ENCODE data around the gene PSMD1. TPM values are rescaled to one million over a fixed set of nuclear protein-coding genes. Genes with fewer than 3 reads are reported as not detected.

PSMD1 gene
- polyA plus RNA-seq, 1 donor from 2014 or later, result 83.8 TPM

- Histone ChIP-seq H3K9me2 (ENCODE audit: insufficient read depth, low read length) (no peaks in the 10 kb centered on the region), H3K9ac (ENCODE audit: low read length) (no peak overlapping the region), H3K36me3 (ENCODE audit: insufficient read depth, low read length) (no peaks in the 10 kb centered on the region), H3F3A (ENCODE audit: insufficient read depth, low read length, poor library complexity, severe bottlenecking) (no peaks in the 10 kb centered on the region), H3K27me3 (ENCODE audit: insufficient read depth, low read depth, low read length) (no peaks in the 10 kb centered on the region), H3K79me2 (replicated peaks; ENCODE audit: insufficient read depth, low read length) (peaks cover 12% of the 10 kb centered on the region), H3K4me2 (ENCODE audit: low read length) (no peak overlapping the region), H4K20me1 (ENCODE audit: insufficient read depth) (no peaks in the 10 kb centered on the region), H3K4me3 (ENCODE audit: low read length) (no peak overlapping the region), H3K9me3 (ENCODE audit: low read length) (no peaks in the 10 kb centered on the region), H3K27ac (ENCODE audit: low read length) (no peak overlapping the region), H2AFZ (ENCODE audit: low read depth, low read length) (no peak overlapping the region)
- TF ChIP-seq RAD21 (conservative IDR thresholded peaks at IDR 0.05) (no peak), TAF1 (IDR thresholded peaks at IDR 0.05; ENCODE audit: low read depth) (no peak), SMC3 (conservative IDR thresholded peaks at IDR 0.05; ENCODE audit: poor library complexity) (no peak), CTCF (IDR thresholded peaks at IDR 0.05; ENCODE audit: poor library complexity, severe bottlenecking) (no peak), EP300 (conservative IDR thresholded peaks at IDR 0.05; ENCODE audit: poor library complexity, severe bottlenecking) (no peak), EZH2 (IDR thresholded peaks at IDR 0.05; ENCODE audit: borderline replicate concordance, insufficient read depth, low read length, poor library complexity, severe bottlenecking) (no peak), POLR2AphosphoS5 (IDR thresholded peaks at IDR 0.05) (no peak), MXI1 (conservative IDR thresholded peaks at IDR 0.05; ENCODE audit: poor library complexity, severe bottlenecking) (no peak)
- TF ChIP-seq, protein P1, sequence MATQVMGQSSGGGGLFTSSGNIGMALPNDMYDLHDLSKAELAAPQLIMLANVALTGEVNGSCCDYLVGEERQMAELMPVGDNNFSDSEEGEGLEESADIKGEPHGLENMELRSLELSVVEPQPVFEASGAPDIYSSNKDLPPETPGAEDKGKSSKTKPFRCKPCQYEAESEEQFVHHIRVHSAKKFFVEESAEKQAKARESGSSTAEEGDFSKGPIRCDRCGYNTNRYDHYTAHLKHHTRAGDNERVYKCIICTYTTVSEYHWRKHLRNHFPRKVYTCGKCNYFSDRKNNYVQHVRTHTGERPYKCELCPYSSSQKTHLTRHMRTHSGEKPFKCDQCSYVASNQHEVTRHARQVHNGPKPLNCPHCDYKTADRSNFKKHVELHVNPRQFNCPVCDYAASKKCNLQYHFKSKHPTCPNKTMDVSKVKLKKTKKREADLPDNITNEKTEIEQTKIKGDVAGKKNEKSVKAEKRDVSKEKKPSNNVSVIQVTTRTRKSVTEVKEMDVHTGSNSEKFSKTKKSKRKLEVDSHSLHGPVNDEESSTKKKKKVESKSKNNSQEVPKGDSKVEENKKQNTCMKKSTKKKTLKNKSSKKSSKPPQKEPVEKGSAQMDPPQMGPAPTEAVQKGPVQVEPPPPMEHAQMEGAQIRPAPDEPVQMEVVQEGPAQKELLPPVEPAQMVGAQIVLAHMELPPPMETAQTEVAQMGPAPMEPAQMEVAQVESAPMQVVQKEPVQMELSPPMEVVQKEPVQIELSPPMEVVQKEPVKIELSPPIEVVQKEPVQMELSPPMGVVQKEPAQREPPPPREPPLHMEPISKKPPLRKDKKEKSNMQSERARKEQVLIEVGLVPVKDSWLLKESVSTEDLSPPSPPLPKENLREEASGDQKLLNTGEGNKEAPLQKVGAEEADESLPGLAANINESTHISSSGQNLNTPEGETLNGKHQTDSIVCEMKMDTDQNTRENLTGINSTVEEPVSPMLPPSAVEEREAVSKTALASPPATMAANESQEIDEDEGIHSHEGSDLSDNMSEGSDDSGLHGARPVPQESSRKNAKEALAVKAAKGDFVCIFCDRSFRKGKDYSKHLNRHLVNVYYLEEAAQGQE (IDR thresholded peaks at IDR 0.05; ENCODE audit: borderline replicate concordance), result no peak
These were observed 144.3 kb downstream of the PSMD1 start for GRCh38 chr2:231200805-231201474.

DNA sequence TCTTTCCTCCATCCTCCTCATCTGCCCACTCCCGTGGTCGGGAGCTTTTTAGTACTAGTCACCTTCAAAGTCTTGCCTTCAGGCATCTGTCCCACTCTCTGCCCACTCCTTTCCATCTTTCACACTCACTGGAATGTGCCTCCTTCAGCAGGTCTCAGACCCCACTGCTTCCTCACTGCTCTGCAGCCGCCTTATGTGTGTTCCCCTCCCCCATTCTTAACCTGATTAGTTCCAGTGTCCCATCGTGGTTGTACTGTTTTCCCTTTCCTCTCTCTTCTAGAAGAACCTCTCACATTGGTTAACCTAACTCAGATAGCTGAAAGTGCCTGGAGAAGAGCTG is 144.8 kb downstream of the PSMD1 start:
- H4K20me1 ChIP-seq (ENCODE audit: insufficient read depth), result no peaks in the 10 kb centered on the region
- no peaks in the 10 kb centered on the region for H3K9me2 ChIP-seq (ENCODE audit: insufficient read depth, low read length)
- no peak overlapping the region for H2AFZ ChIP-seq (ENCODE audit: low read depth, low read length)
- H3K79me2 ChIP-seq (replicated peaks; ENCODE audit: insufficient read depth, low read length), result peaks cover 12% of the 10 kb centered on the region
- H3K27ac ChIP-seq (ENCODE audit: low read length), result no peak overlapping the region
- H3K9ac ChIP-seq (ENCODE audit: low read length), result no peak overlapping the region
- no peaks in the 10 kb centered on the region for H3K27me3 ChIP-seq (ENCODE audit: insufficient read depth, low read depth, low read length)
- no peaks in the 10 kb centered on the region for H3F3A ChIP-seq (ENCODE audit: insufficient read depth, low read length, poor library complexity, severe bottlenecking)
- H3K36me3 ChIP-seq (ENCODE audit: insufficient read depth, low read length), result no peaks in the 10 kb centered on the region
- H3K4me2 ChIP-seq (ENCODE audit: low read length), result no peak overlapping the region
- no peak overlapping the region for H3K4me3 ChIP-seq (ENCODE audit: low read length)
- TF ChIP-seq POLR2AphosphoS5 (IDR thresholded peaks at IDR 0.05) (no peak), CTCF (IDR thresholded peaks at IDR 0.05; ENCODE audit: poor library complexity, severe bottlenecking) (no peak), EZH2 (IDR thresholded peaks at IDR 0.05; ENCODE audit: borderline replicate concordance, insufficient read depth, low read length, poor library complexity, severe bottlenecking) (no peak), SMC3 (conservative IDR thresholded peaks at IDR 0.05; ENCODE audit: poor library complexity) (no peak), EP300 (conservative IDR thresholded peaks at IDR 0.05; ENCODE audit: poor library complexity, severe bottlenecking) (no peak), RAD21 (conservative IDR thresholded peaks at IDR 0.05) (no peak), TAF1 (IDR thresholded peaks at IDR 0.05; ENCODE audit: low read depth) (no peak), MXI1 (conservative IDR thresholded peaks at IDR 0.05; ENCODE audit: poor library complexity, severe bottlenecking) (no peak)
- TF ChIP-seq, protein P1 (IDR thresholded peaks at IDR 0.05; ENCODE audit: borderline replicate concordance), result no peak
- H3K9me3 ChIP-seq (ENCODE audit: low read length), result no peaks in the 10 kb centered on the region
